ENCODE data around the gene LDLRAD3. TPM values are rescaled to one million over a fixed set of nuclear protein-coding genes. Genes with fewer than 3 reads are reported as not detected.

LDLRAD3 gene
- total and polyA plus RNA-seq, 3 experiments from 2014 or later, result 0.09 to 0.44 TPM; not detected in 1

- Mint-ChIP-seq H3K4me3 (no peak overlapping the region), H3K4me1 (no peaks in the 10 kb centered on the region), H3K27me3 (peaks cover 12 to 49% of the 10 kb centered on the region in 2 donors), H3K9me3 (peaks cover 0 to 5% (median 2%) of the 10 kb centered on the region in 5 donors), H3K27ac (no peak overlapping the region), H3K36me3 (no peaks in the 10 kb centered on the region)
- H3K27ac ChIP-seq (ENCODE audit: low read depth, low read length), result no peak overlapping the region
- DNase-seq, result no peak
- H3K4me3 ChIP-seq (ENCODE audit: low read length), result no peak overlapping the region
- ChIA-PET CTCF (no interaction called here), POLR2A (no interaction called here)
- H3K36me3 ChIP-seq (ENCODE audit: insufficient read depth, low read length), result no peaks in the 10 kb centered on the region
- H3K9me3 ChIP-seq (ENCODE audit: low read length), result no peaks in the 10 kb centered on the region
- no peaks in the 10 kb centered on the region for H3K4me1 ChIP-seq (ENCODE audit: insufficient read depth, low read length)
- H3K27me3 ChIP-seq (ENCODE audit: insufficient read depth, low read length, poor library complexity, severe bottlenecking), result no peaks in the 10 kb centered on the region
These were observed 11.7 kb upstream of the LDLRAD3 start for GRCh38 chr11:35932121-35932520.

DNA sequence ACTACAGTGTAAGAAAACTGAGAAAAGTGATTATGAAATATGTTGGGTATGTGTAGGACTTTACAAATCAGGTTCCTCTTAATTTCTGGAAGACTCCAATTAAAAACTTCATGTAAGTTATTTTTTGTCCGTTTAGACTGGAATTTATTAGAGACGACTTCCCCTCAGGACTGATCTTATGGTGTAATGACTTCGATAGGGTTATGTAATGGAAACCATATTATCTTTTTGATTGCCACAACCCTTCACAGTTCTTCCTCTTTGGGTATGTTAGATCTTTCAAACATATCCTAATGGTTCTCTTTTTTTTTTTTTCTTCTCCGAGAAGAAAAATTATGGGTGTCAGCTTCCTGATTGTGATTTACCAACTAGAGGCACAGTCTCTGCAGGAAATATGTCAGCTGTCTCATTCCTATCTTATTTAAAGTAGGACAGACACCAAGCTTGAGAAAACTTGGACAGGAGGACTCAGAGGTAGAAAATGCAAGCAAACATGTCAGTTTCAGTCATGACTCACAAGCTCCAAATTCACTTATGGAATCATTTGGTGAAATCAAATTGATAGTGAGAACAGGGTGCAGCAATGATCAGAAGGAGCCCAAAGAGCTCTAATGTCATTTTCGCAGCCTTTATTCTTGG, 11.1 kb upstream of the LDLRAD3 start:
- POLR2A ChIA-PET, result no interaction called here
- Histone ChIP-seq H3K36me3 (ENCODE audit: insufficient read depth, low read length) (no peaks in the 10 kb centered on the region), H3K9me3 (ENCODE audit: low read length) (no peaks in the 10 kb centered on the region), H3K4me1 (ENCODE audit: insufficient read depth, low read length) (no peaks in the 10 kb centered on the region), H3K27ac (ENCODE audit: low read depth, low read length) (no peak overlapping the region), H3K27me3 (ENCODE audit: insufficient read depth, low read length, poor library complexity, severe bottlenecking) (no peaks in the 10 kb centered on the region), H3K4me3 (ENCODE audit: low read length) (no peak overlapping the region)
- Mint-ChIP-seq H3K4me1 (no peaks in the 10 kb centered on the region), H3K27ac (no peak overlapping the region), H3K36me3 (no peaks in the 10 kb centered on the region), H3K9me3 (peaks cover 0 to 5% (median 2%) of the 10 kb centered on the region in 5 donors), H3K4me3 (no peak overlapping the region), H3K27me3 (peaks cover 12 to 55% of the 10 kb centered on the region in 2 donors)
- DNase-seq, result no peak
- CTCF ChIA-PET, result no interaction called here

- Mint-ChIP-seq H3K36me3 (no peaks in the 10 kb centered on the region), H3K9me3 (peaks cover 0 to 5% (median 2%) of the 10 kb centered on the region in 5 donors), H3K27ac (no peak overlapping the region), H3K4me1 (no peaks in the 10 kb centered on the region), H3K27me3 (peaks cover 12 to 56% of the 10 kb centered on the region in 2 donors), H3K4me3 (no peak overlapping the region)
- no peak for DNase-seq
- CTCF ChIA-PET, result no interaction called here
- Histone ChIP-seq H3K36me3 (ENCODE audit: insufficient read depth, low read length) (no peaks in the 10 kb centered on the region), H3K4me1 (ENCODE audit: insufficient read depth, low read length) (no peaks in the 10 kb centered on the region), H3K4me3 (ENCODE audit: low read length) (no peak overlapping the region), H3K27me3 (ENCODE audit: insufficient read depth, low read length, poor library complexity, severe bottlenecking) (no peaks in the 10 kb centered on the region), H3K27ac (ENCODE audit: low read depth, low read length) (no peak overlapping the region), H3K9me3 (ENCODE audit: low read length) (no peaks in the 10 kb centered on the region)
- POLR2A ChIA-PET, result no interaction called here
These were observed 10.5 kb upstream of the LDLRAD3 start for GRCh38 chr11:35933320-35933871.

DNA sequence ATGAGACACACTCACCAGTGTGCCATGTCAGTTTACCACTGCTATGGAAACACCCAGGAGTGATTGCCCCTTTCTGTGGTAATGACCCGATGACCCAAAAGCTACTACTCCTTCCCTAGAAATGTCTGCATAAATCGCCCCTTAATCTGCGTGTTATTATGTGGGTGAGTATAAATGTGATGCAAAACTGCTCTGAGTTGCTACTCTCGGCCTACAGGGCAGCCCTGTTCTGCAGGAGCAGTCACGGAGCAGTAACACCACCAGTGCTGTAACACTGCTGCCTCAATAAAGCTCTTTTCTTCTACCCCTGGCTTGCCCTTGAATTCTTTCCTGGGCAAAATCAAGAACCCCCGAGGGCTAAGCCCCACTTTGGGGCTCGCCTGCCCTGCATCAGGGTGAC, 9.6 kb upstream of the LDLRAD3 start:
- no peaks in the 10 kb centered on the region for H3K36me3 ChIP-seq (ENCODE audit: insufficient read depth, low read length)
- H3K4me1 ChIP-seq (ENCODE audit: insufficient read depth, low read length), result no peaks in the 10 kb centered on the region
- CTCF ChIA-PET, result no interaction called here
- Mint-ChIP-seq H3K4me1 (no peaks in the 10 kb centered on the region), H3K27me3 (peaks cover 8 to 54% of the 10 kb centered on the region in 2 donors), H3K9me3 (peaks cover 0 to 5% (median 2%) of the 10 kb centered on the region in 5 donors), H3K36me3 (no peaks in the 10 kb centered on the region), H3K4me3 (no peak overlapping the region), H3K27ac (no peak overlapping the region)
- DNase-seq, result no peak
- no peaks in the 10 kb centered on the region for H3K9me3 ChIP-seq (ENCODE audit: low read length)
- H3K27ac ChIP-seq (ENCODE audit: low read depth, low read length), result no peak overlapping the region
- no peaks in the 10 kb centered on the region for H3K27me3 ChIP-seq (ENCODE audit: insufficient read depth, low read length, poor library complexity, severe bottlenecking)
- no peak overlapping the region for H3K4me3 ChIP-seq (ENCODE audit: low read length)
- POLR2A ChIA-PET, result no interaction called here

DNA sequence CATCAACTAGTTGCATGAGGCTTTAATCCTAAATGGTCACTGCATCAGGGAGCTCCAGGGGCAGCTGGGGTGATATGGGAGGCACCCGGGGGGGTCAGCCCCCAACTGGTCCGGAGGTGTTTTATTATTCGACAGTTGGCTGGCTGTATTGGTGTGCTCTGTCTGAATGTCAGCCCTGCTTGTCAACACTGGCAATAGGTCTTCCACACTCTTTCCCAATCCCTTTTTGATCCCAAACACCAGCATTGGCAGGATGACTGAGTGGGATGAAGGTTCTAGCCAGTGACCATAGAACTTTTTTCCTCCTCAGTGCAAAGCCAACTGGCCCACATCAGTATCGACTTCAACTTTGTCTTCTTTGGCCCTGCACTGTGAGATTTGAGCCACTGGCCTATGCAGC, 8.9 kb upstream of the LDLRAD3 start:
- Mint-ChIP-seq H3K27ac (no peak overlapping the region), H3K4me1 (no peaks in the 10 kb centered on the region), H3K4me3 (no peak overlapping the region), H3K9me3 (peaks cover 0 to 5% (median 2%) of the 10 kb centered on the region in 5 donors), H3K36me3 (no peaks in the 10 kb centered on the region), H3K27me3 (peaks cover 8 to 60% of the 10 kb centered on the region in 2 donors)
- ChIA-PET CTCF (no interaction called here), POLR2A (no interaction called here)
- Histone ChIP-seq H3K9me3 (ENCODE audit: low read length) (no peaks in the 10 kb centered on the region), H3K4me3 (ENCODE audit: low read length) (no peak overlapping the region), H3K27ac (ENCODE audit: low read depth, low read length) (no peak overlapping the region), H3K27me3 (ENCODE audit: insufficient read depth, low read length, poor library complexity, severe bottlenecking) (no peaks in the 10 kb centered on the region), H3K36me3 (ENCODE audit: insufficient read depth, low read length) (no peaks in the 10 kb centered on the region), H3K4me1 (ENCODE audit: insufficient read depth, low read length) (no peaks in the 10 kb centered on the region)
- DNase-seq, result no peak

DNA sequence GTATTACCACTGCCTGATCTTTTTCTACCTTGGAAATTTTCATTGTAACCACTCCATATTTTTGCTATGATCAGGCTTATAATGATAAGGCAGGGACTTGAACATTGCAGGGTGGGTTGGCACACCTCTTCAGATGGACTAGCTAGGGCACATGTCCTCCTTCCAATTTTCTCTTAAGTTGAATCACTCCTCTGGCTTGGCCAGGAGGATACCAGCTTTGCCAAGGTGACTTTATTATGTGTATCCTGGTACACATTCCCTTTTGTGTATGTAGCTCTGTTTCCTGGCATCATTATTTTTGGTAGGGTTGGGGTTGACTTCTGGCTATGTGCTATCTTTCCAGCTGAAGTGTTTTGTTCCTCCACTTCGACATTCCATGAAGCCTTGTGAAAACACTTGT, 8.5 kb upstream of the LDLRAD3 start:
- POLR2A ChIA-PET, result no interaction called here
- Histone ChIP-seq H3K9me3 (ENCODE audit: low read length) (no peaks in the 10 kb centered on the region), H3K27ac (ENCODE audit: low read depth, low read length) (no peak overlapping the region), H3K4me3 (ENCODE audit: low read length) (no peak overlapping the region), H3K27me3 (ENCODE audit: insufficient read depth, low read length, poor library complexity, severe bottlenecking) (no peaks in the 10 kb centered on the region), H3K36me3 (ENCODE audit: insufficient read depth, low read length) (no peaks in the 10 kb centered on the region), H3K4me1 (ENCODE audit: insufficient read depth, low read length) (no peaks in the 10 kb centered on the region)
- CTCF ChIA-PET, result no interaction called here
- Mint-ChIP-seq H3K4me3 (no peak overlapping the region), H3K27ac (no peak overlapping the region), H3K36me3 (no peaks in the 10 kb centered on the region), H3K9me3 (peaks cover 0 to 5% (median under 1%) of the 10 kb centered on the region in 5 donors), H3K4me1 (no peaks in the 10 kb centered on the region), H3K27me3 (peaks cover 8 to 62% of the 10 kb centered on the region in 2 donors)
- DNase-seq, result no peak

DNA sequence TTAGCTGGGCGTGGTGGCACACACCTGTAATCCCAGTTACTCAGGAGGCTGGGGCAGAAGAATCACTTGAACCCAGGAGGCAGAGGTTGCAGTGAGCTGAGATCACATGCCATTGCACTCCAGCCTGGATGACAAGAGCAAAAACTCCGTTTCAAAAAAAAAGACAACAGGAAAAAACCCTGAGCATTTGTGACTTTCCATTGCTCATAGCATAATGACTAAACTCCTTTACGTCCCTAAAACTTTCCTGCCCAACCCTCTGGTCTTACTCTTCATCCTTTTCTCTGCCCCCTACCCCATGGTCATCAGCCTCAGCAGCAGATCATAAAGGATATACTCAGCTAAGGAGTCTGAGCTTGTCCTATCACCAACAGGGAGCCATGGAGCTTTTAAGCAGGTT, 6.8 kb upstream of the LDLRAD3 start:
- Mint-ChIP-seq H3K27ac (no peak overlapping the region), H3K9me3 (peaks cover 0 to 5% (median 0%) of the 10 kb centered on the region in 5 donors), H3K27me3 (peaks cover 5 to 61% of the 10 kb centered on the region in 2 donors), H3K36me3 (no peaks in the 10 kb centered on the region), H3K4me3 (no peak overlapping the region), H3K4me1 (no peaks in the 10 kb centered on the region)
- no peak overlapping the region for H3K4me3 ChIP-seq (ENCODE audit: low read length)
- no peaks in the 10 kb centered on the region for H3K27me3 ChIP-seq (ENCODE audit: insufficient read depth, low read length, poor library complexity, severe bottlenecking)
- no peaks in the 10 kb centered on the region for H3K36me3 ChIP-seq (ENCODE audit: insufficient read depth, low read length)
- DNase-seq, result no peak
- ChIA-PET CTCF (no interaction called here), POLR2A (no interaction called here)
- no peaks in the 10 kb centered on the region for H3K4me1 ChIP-seq (ENCODE audit: insufficient read depth, low read length)
- no peaks in the 10 kb centered on the region for H3K9me3 ChIP-seq (ENCODE audit: low read length)
- H3K27ac ChIP-seq (ENCODE audit: low read depth, low read length), result no peak overlapping the region

DNA sequence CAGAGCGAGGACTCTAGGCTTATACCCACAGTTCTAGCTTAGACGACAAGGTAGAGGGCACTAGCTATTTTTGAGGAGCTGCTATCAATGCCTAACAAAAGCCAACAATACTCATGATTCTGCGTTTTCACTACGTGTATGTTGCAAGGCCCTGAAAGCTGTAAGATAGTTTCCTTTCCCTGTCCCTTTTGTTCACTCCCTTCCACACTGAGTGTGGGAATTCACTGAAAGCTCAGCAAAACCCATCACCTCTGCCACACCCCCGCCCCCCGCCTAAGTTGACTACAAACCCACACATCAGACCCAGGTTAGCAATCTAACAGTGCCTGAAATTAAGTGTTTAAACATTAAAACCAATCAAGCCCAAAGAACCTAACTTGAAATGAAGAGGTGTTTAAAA, 6.2 kb upstream of the LDLRAD3 start:
- Histone ChIP-seq H3K9me3 (ENCODE audit: low read length) (no peaks in the 10 kb centered on the region), H3K4me3 (ENCODE audit: low read length) (no peak overlapping the region), H3K36me3 (ENCODE audit: insufficient read depth, low read length) (no peaks in the 10 kb centered on the region), H3K27me3 (ENCODE audit: insufficient read depth, low read length, poor library complexity, severe bottlenecking) (no peaks in the 10 kb centered on the region), H3K4me1 (ENCODE audit: insufficient read depth, low read length) (no peaks in the 10 kb centered on the region), H3K27ac (ENCODE audit: low read depth, low read length) (no peak overlapping the region)
- DNase-seq, result no peak
- no peaks in the 10 kb centered on the region for H3K36me3 Mint-ChIP-seq
- no peaks in the 10 kb centered on the region for H3K4me1 Mint-ChIP-seq
- no peak overlapping the region for H3K27ac Mint-ChIP-seq
- POLR2A ChIA-PET, result no interaction called here
- H3K9me3 Mint-ChIP-seq, result peaks cover 0 to 7% (median 0%) of the 10 kb centered on the region in 5 donors
- H3K4me3 Mint-ChIP-seq, result no peak overlapping the region
- CTCF ChIA-PET, result no interaction called here
- H3K27me3 Mint-ChIP-seq, result peaks cover 8 to 64% of the 10 kb centered on the region in 2 donors
